Neural crest cell (in vitro differentiated cells): ENCODE measurements around the gene NUDT14. TPM values are rescaled to one million over a fixed set of nuclear protein-coding genes. Genes with fewer than 3 reads are reported as not detected.

Experiments
- DNase-seq: peaks from one replicate; pipeline ENCODE4 v3.0.0; 2021; ENCODE audit warnings: low read depth, mixed read lengths, low spot score
- H3K27ac Mint-ChIP-seq: one replicate; pipeline ENCODE4 v1.8.0; 2021; ENCODE audit warnings: mild to moderate bottlenecking, mixed read lengths; ENCODE audit not compliant: unreplicated experiment
- H3K27me3 Mint-ChIP-seq: 2 replicates; pipeline ENCODE4 v1.8.0; 2021; ENCODE audit warnings: low read depth, mild to moderate bottlenecking, mixed read lengths
- H3K36me3 Mint-ChIP-seq: 2 replicates; pipeline ENCODE4 v1.8.0; 2021; ENCODE audit warnings: low read depth, mild to moderate bottlenecking, mixed read lengths
- H3K4me1 Mint-ChIP-seq: 2 replicates; pipeline ENCODE4 v1.8.0; 2021; ENCODE audit warnings: mixed read lengths
- H3K4me3 Mint-ChIP-seq: one replicate; pipeline ENCODE4 v1.8.0; 2021; ENCODE audit warnings: mild to moderate bottlenecking, mixed read lengths
- H3K9me3 Mint-ChIP-seq: 2 replicates; pipeline ENCODE4 v1.8.0; 2021; ENCODE audit warnings: mixed read lengths
- CTCF ChIP-seq: fragments of 200-600 bp; sonication (generic); conservative IDR thresholded peaks from 2 replicates; pipeline ENCODE4 v1.5.0; 2021; ENCODE audit warnings: antibody characterized with exemption, mild to moderate bottlenecking
- total RNA-seq: library from RNA; stranded (reverse); gene quantifications from 2 replicates; pipeline ENCODE4 v1.2.1, GENCODE V29; 2021

NUDT14 gene
- total RNA-seq, 1 donor from 2014 or later = 25.6 TPM

- no peak overlapping the region for H3K27ac Mint-ChIP-seq
- no peak for DNase-seq
- H3K9me3 Mint-ChIP-seq = no peaks in the 10 kb centered on the region
- no peaks in the 10 kb centered on the region for H3K36me3 Mint-ChIP-seq
- H3K4me1 Mint-ChIP-seq = peaks cover 7% of the 10 kb centered on the region
- H3K4me3 Mint-ChIP-seq = no peak overlapping the region
- peaks cover 30% of the 10 kb centered on the region for H3K27me3 Mint-ChIP-seq
- no peak for TF ChIP-seq CTCF
Observed at GRCh38 chr14:105168093-105168420, 13.1 kb downstream of the NUDT14 start.

DNA sequence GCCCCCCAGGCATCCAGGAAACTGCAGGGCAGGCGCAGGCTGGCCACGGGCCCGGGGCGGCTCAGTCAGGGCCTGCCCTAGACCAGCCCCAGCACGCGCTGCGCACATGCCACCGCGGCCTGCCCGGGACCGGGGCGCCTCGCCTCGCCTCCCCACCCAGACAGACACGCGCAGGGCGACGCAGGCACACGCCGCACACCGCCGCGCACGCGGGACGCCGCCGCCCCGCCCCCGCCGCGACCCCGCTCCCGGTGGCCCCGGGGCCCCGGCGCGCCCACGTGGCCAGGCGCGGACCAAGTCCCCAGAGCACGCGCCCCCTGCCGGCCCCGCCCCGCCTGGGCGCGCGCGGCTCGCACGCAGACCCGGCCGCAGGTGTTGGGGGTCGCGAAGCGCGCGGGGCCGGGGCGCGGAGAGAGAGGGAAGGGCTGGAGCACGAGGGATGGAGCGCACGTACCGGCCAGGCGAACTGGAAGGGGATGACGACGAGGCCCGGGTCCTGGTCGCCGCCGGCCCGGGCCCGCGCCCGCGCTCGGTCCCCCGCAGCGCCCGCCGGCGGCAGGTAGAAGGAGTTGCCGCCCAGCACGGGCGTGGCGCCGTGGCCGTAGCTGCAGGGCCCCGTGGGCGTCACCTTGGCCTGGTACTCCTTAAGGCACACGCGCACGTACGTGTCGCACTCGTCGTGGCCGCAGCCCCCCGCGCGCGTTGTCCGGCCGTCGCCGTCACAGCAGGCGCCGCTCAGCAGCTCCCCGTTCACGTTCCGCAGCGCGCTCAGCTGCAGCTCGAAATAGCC, 13.6 kb downstream of the NUDT14 start:
- Mint-ChIP-seq H3K27me3 (peaks cover 30% of the 10 kb centered on the region), H3K9me3 (no peaks in the 10 kb centered on the region), H3K36me3 (no peaks in the 10 kb centered on the region), H3K27ac (no peak overlapping the region), H3K4me1 (peaks cover 7% of the 10 kb centered on the region), H3K4me3 (no peak overlapping the region)
- DNase-seq = no peak
- TF ChIP-seq CTCF = peak; percentile 47

DNA sequence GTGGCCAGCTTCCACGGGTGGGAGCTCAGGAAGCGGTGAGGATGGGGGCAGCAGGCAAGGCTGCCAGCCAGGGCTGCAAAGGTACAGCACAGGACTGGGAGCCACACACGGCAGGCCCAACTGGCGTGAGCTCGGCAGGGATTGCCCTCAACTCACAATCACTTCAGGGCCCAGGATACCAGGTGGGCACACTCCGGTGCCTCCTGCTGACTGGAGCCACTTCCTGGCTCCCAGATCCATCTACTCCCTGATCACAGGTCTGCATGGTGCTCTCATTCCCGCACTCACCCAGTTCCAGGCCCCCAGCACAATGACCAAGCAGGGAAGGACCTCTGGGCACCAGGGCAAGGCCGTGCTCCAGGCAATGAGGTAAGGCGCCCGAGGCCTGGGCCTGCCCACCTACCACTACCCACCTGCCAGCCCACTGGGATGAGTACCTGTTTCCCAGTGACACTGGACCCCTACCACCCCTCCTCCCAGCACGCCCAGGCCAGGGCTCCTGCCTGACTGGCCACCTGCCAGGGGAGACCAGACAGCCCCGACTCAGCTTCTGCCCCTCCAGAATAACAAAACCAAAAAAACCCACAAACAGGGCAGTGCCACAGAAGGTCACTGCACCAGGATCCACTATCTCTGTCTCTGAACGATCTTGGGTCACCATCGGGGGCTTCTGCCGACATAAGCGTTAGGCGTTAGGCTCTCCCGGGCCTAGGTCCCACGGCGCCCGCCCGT, 14.4 kb downstream of the NUDT14 start:
- no peak for TF ChIP-seq CTCF
- Mint-ChIP-seq H3K36me3 (no peaks in the 10 kb centered on the region), H3K9me3 (no peaks in the 10 kb centered on the region), H3K27ac (no peak overlapping the region), H3K27me3 (peaks cover 28% of the 10 kb centered on the region), H3K4me1 (peaks cover 7% of the 10 kb centered on the region), H3K4me3 (peak overlapping the region; percentile 41)
- DNase-seq = no peak

GRCh38 chr14:105165761-105166485, 15.2 kb downstream of the NUDT14 start:
- Mint-ChIP-seq H3K36me3 (no peaks in the 10 kb centered on the region), H3K4me1 (peaks cover 7% of the 10 kb centered on the region), H3K27ac (no peak overlapping the region), H3K4me3 (no peak overlapping the region), H3K27me3 (peaks cover 27% of the 10 kb centered on the region), H3K9me3 (no peaks in the 10 kb centered on the region)
- no peak for DNase-seq
- no peak for TF ChIP-seq CTCF

GRCh38 chr14:105165134-105165704, 15.9 kb downstream of the NUDT14 start:
- Mint-ChIP-seq H3K36me3 (no peaks in the 10 kb centered on the region), H3K4me3 (peak overlapping the region; percentile 70), H3K9me3 (no peaks in the 10 kb centered on the region), H3K27ac (no peak overlapping the region), H3K4me1 (peaks cover 7% of the 10 kb centered on the region), H3K27me3 (peaks cover 27% of the 10 kb centered on the region)
- no peak for TF ChIP-seq CTCF
- DNase-seq = no peak
